ENCODE results near the gene EID2B. TPM values are rescaled to one million over a fixed set of nuclear protein-coding genes. Genes with fewer than 3 reads are reported as not detected.

EID2B gene
- total and polyA plus RNA-seq, 9 of the 15 experiments (the other 6 are each of a cell fraction or from before 2014, with no cell fraction given): 2.8 to 8.8 (median 4.8) TPM

- TF ChIP-seq TCF7 (IDR thresholded peaks at IDR 0.05; ENCODE audit: borderline replicate concordance) (0 out of 2 replicates have a peak, but pooled peaks have one; percentile 15), ZNF324 (CRISPR knock-in tag; IDR thresholded peaks at IDR 0.05) (no peak), POLR2A (conservative IDR thresholded peaks at IDR 0.05) (peak; percentile 83), CEBPG (CRISPR knock-in tag; IDR thresholded peaks at IDR 0.05) (no peak), CEBPG (tag; conservative IDR thresholded peaks at IDR 0.05 in 1 of 2, IDR thresholded peaks at IDR 0.05 in 1 of 2) (no peak), USF1 (CRISPR knock-in tag; IDR thresholded peaks at IDR 0.05) (no peak), KLF16 (IDR thresholded peaks at IDR 0.05) (peak; percentile 57; the same call in 1 of the 2 replicates), CHD1 (IDR thresholded peaks at IDR 0.05; ENCODE audit: low read length) (peak; percentile 20), TFAP4 (CRISPR knock-in tag; IDR thresholded peaks at IDR 0.05; ENCODE audit: borderline replicate concordance) (peak; percentile 39; the same call in 1 of the 2 replicates), EZH2 (IDR thresholded peaks at IDR 0.05; ENCODE audit: borderline replicate concordance, low read depth, low read length) (no peak), ZNF785 (CRISPR knock-in tag; IDR thresholded peaks at IDR 0.05) (no peak)
Observed at GRCh38 chr19:39539518-39540332, 7.1 kb upstream of the EID2B start, which contains the start of gene EID2 (continued).
